ENCODE measurements around the gene ACTA2.
A peak's percentile ranks its signal among the peaks of the same experiment; 100 is the strongest.

Gene ACTA2

GRCh38 chr10:88949051-88949450 lies 3.5 kb downstream of the ACTA2 start:
- TF ChIP-seq, protein P1, sequence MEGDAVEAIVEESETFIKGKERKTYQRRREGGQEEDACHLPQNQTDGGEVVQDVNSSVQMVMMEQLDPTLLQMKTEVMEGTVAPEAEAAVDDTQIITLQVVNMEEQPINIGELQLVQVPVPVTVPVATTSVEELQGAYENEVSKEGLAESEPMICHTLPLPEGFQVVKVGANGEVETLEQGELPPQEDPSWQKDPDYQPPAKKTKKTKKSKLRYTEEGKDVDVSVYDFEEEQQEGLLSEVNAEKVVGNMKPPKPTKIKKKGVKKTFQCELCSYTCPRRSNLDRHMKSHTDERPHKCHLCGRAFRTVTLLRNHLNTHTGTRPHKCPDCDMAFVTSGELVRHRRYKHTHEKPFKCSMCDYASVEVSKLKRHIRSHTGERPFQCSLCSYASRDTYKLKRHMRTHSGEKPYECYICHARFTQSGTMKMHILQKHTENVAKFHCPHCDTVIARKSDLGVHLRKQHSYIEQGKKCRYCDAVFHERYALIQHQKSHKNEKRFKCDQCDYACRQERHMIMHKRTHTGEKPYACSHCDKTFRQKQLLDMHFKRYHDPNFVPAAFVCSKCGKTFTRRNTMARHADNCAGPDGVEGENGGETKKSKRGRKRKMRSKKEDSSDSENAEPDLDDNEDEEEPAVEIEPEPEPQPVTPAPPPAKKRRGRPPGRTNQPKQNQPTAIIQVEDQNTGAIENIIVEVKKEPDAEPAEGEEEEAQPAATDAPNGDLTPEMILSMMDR (IDR thresholded peaks at IDR 0.05; ENCODE audit: extremely low read depth, insufficient read depth, missing control alignments): no peak
- no peak for DNase-seq (ENCODE audit: low spot score)
- in situ Hi-C loops (cut with MboI; ENCODE audit: low pct_unique_long_range_greater_than_20kb, low sequenced_read_pairs, unreplicated experiment): loop anchor here (10.0 kb wide), 1 partner anchor 66 kb away; no protein-coding TSS in a partner anchor

DNA sequence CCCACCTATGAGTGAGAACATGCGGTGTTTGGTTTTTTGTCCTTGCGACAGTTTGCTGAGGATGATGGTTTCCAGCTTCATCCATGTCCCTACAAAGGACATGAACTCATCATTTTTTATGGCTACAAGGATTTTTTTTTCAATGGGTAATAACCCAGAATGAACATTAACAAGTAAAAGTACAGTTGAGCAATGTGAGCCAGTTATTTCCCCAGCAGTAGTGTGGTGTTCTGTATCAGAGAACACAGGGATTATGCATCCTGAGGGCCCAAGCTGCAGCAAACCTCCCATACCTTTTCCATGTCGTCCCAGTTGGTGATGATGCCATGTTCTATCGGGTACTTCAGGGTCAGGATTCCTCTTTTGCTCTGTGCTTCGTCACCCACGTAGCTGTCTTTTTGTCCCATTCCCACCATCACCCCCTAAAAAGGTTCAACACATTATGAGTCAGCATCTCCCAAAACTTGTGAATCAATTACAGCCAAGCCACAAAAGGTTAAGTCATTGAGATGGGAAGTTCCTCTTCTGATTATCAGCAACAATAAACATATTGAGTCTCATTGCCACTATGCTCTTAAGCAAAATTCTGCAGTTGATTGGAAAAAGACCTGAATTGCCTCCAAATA lies 5.5 kb downstream of the ACTA2 start:
- DNase-seq (ENCODE audit: low spot score): no peak
- TF ChIP-seq, protein P1 (IDR thresholded peaks at IDR 0.05; ENCODE audit: extremely low read depth, insufficient read depth, missing control alignments): no peak
- in situ Hi-C loops (cut with MboI; ENCODE audit: low pct_unique_long_range_greater_than_20kb, low sequenced_read_pairs, unreplicated experiment): loop anchor here (10.0 kb wide), 1 partner anchor 68 kb away; no protein-coding TSS in a partner anchor

GRCh38 chr10:88946200-88946599 lies 6.4 kb downstream of the ACTA2 start:
- no peak for DNase-seq (ENCODE audit: low spot score)
- TF ChIP-seq, protein P1 (IDR thresholded peaks at IDR 0.05; ENCODE audit: extremely low read depth, insufficient read depth, missing control alignments): no peak
- in situ Hi-C loops (cut with MboI; ENCODE audit: low pct_unique_long_range_greater_than_20kb, low sequenced_read_pairs, unreplicated experiment): loop anchor here (10.0 kb wide), 1 partner anchor 69 kb away; no protein-coding TSS in a partner anchor

GRCh38 chr10:88944813-88945212 lies 7.8 kb downstream of the ACTA2 start:
- in situ Hi-C loops (cut with MboI; ENCODE audit: low pct_unique_long_range_greater_than_20kb, low sequenced_read_pairs, unreplicated experiment): loop anchor here (5.0 to 10.0 kb wide), 2 partner anchors 37 to 70 kb away; no protein-coding TSS in a partner anchor
- DNase-seq (ENCODE audit: low spot score): peak; percentile 9

GRCh38 chr10:88943778-88944177 lies 8.8 kb downstream of the ACTA2 start:
- TF ChIP-seq, protein P1 (IDR thresholded peaks at IDR 0.05; ENCODE audit: extremely low read depth, insufficient read depth, missing control alignments): no peak
- in situ Hi-C loops (cut with MboI; ENCODE audit: low pct_unique_long_range_greater_than_20kb, low sequenced_read_pairs, unreplicated experiment): loop anchor here (5.0 to 10.0 kb wide), 2 partner anchors 39 to 71 kb away; no protein-coding TSS in a partner anchor
- DNase-seq (ENCODE audit: low spot score): no peak

More at GRCh38 chr10:88944813-88945212, 7.8 kb downstream of the ACTA2 start:
- TF ChIP-seq, protein P1 (IDR thresholded peaks at IDR 0.05; ENCODE audit: extremely low read depth, insufficient read depth, missing control alignments): no peak

GRCh38 chr10:88941026-88941425 lies 11.5 kb downstream of the ACTA2 start:
- TF ChIP-seq, protein P1 (IDR thresholded peaks at IDR 0.05; ENCODE audit: extremely low read depth, insufficient read depth, missing control alignments): no peak
- in situ Hi-C loops (cut with MboI; ENCODE audit: low pct_unique_long_range_greater_than_20kb, low sequenced_read_pairs, unreplicated experiment): loop anchor here (5.0 to 10.0 kb wide), 2 partner anchors 41 to 74 kb away; no protein-coding TSS in a partner anchor

More at GRCh38 chr10:88941026-88941425, 11.5 kb downstream of the ACTA2 start:
- DNase-seq (ENCODE audit: low spot score): no peak
